ENCODE measurements around the gene WNT7A.

GRCh38 chr3:13772321-13772745 lies 107.5 kb downstream of the WNT7A start:
- TF ChIP-seq CTCF (IDR thresholded peaks at IDR 0.05) (no peak), POLR2A (IDR thresholded peaks at IDR 0.05) (no peak)
